ENCODE results near the gene CD44.

The CD44 gene

DNA sequence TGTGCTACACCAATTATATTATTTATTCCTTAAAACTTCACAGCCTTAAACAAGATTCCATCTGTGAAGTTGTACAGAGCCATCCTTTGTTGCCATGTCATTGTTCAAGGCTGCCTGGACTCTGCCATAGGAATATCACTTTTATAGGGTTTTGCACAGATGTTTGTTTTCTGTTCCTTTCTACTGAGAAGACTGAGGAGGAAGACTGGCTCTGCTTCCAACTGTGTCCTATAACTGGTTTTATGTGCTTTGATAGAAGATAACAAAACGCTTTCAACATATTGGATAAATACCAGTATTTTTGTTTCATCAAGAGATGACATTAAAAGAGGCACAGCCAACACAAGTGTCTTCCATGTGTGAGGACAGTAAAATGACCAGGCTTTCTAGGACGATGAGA lies 120.6 kb downstream of the CD44 start:
- Histone ChIP-seq H3K36me3 (ENCODE audit: control insufficient read depth, insufficient read depth, low read length) (no peaks in the 10 kb centered on the region), H3K27ac (ENCODE audit: low read length) (no peak overlapping the region), H3K4me1 (ENCODE audit: control insufficient read depth, insufficient read depth, low read length) (no peaks in the 10 kb centered on the region), H3K9me3 (ENCODE audit: control insufficient read depth, insufficient read depth, low read length) (no peaks in the 10 kb centered on the region), H3K4me3 (ENCODE audit: low read length) (no peak overlapping the region), H3K27me3 (ENCODE audit: control insufficient read depth, insufficient read depth, low read length) (no peaks in the 10 kb centered on the region)
- no peak for DNase-seq (ENCODE audit: low read depth, low spot score)
- WGBS (ENCODE audit: insufficient coverage, insufficient read length): no CpG with 5 or more reads among the region's 2 CpGs

DNA sequence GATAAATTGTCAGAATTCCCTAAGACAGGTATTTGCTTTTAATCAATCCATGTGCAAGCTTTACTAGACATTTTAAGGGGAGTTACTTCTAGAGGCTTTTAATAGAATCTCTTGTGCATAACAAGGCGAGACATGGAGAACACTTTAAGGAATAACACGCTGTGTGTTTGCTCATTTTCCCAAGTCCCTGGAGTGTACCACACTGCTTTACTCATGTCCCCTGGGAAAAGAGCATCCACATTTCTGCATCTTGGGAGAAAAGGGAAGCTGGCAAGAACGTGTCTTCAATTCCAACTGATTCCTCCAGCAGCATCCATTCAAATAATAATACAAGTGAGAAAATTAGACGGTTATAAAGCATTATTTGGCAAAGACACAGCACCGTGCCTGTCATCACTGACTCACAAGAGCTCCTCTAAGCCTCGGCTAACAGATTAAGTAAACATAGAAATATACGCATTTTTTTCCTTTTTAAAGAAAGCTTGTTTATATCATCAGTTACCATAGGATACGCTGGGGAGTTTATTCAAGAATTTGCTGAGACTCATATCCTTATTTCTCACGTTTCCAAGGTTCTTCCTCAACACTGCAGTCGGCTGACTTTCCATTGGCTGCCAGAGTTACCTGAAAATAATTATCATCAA lies 121.5 kb downstream of the CD44 start:
- Histone ChIP-seq H3K4me1 (ENCODE audit: control insufficient read depth, insufficient read depth, low read length) (no peaks in the 10 kb centered on the region), H3K9me3 (ENCODE audit: control insufficient read depth, insufficient read depth, low read length) (no peaks in the 10 kb centered on the region), H3K36me3 (ENCODE audit: control insufficient read depth, insufficient read depth, low read length) (no peaks in the 10 kb centered on the region), H3K27ac (ENCODE audit: low read length) (no peak overlapping the region), H3K4me3 (ENCODE audit: low read length) (no peak overlapping the region), H3K27me3 (ENCODE audit: control insufficient read depth, insufficient read depth, low read length) (no peaks in the 10 kb centered on the region)
- no peak for DNase-seq (ENCODE audit: low read depth, low spot score)
- no CpG with 5 or more reads among the region's 10 CpGs for WGBS (ENCODE audit: insufficient coverage, insufficient read length)

DNA sequence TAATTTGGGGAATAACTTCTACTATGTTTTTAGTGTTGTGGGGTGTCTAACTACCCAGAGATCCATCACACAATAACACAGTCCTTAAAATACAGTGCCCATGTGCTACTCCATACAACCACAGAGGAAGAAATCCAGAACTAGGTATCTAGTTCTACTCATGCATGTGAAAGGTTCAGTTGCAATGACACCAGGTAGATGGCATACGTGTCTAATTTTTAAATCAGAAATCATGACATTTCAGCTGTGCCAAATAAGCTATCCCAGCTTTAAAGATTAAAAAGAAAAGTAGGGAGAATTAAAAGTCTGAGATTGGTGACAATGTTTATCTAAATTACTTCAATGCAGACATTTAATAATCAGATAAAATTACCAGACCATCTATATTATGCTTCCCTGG lies 122.2 kb downstream of the CD44 start:
- no CpG with 5 or more reads among the region's 1 CpG for WGBS (ENCODE audit: insufficient coverage, insufficient read length)
- no peaks in the 10 kb centered on the region for H3K36me3 ChIP-seq (ENCODE audit: control insufficient read depth, insufficient read depth, low read length)

GRCh38 chr11:35262056-35262455 lies 123.1 kb downstream of the CD44 start:
- Histone ChIP-seq H3K4me3 (ENCODE audit: low read length) (no peak overlapping the region), H3K27ac (ENCODE audit: low read length) (no peak overlapping the region), H3K4me1 (ENCODE audit: control insufficient read depth, insufficient read depth, low read length) (no peaks in the 10 kb centered on the region), H3K36me3 (ENCODE audit: control insufficient read depth, insufficient read depth, low read length) (no peaks in the 10 kb centered on the region), H3K9me3 (ENCODE audit: control insufficient read depth, insufficient read depth, low read length) (no peaks in the 10 kb centered on the region), H3K27me3 (ENCODE audit: control insufficient read depth, insufficient read depth, low read length) (no peaks in the 10 kb centered on the region)
- WGBS (ENCODE audit: insufficient coverage, insufficient read length): no CpG with 5 or more reads among the region's 3 CpGs
- no peak for DNase-seq (ENCODE audit: low read depth, low spot score)

More for the DNA sequence above, 122.2 kb downstream of the CD44 start:
- Histone ChIP-seq H3K27ac (ENCODE audit: low read length) (no peak overlapping the region), H3K4me3 (ENCODE audit: low read length) (no peak overlapping the region), H3K4me1 (ENCODE audit: control insufficient read depth, insufficient read depth, low read length) (no peaks in the 10 kb centered on the region), H3K27me3 (ENCODE audit: control insufficient read depth, insufficient read depth, low read length) (no peaks in the 10 kb centered on the region), H3K9me3 (ENCODE audit: control insufficient read depth, insufficient read depth, low read length) (no peaks in the 10 kb centered on the region)
- no peak for DNase-seq (ENCODE audit: low read depth, low spot score)

DNA sequence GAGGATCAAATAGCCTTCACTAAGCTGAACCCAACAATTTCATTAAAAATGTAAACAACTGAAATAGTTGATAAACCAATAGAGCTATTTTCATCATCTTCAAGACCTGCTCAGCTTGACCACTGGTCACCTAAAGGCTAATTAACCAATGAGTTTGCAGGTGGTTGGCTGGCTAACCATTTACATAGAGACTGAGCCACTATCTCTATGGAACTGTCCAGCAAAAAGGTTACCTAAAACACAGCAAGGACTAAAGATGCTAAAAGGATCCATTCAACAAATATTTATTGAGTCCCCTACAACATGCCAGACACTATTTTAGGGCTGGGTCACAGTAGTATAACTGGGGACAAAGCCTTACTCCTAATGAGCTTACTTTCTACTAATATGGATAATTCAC lies 123.8 kb downstream of the CD44 start:
- H3K4me1 ChIP-seq (ENCODE audit: control insufficient read depth, insufficient read depth, low read length): no peaks in the 10 kb centered on the region
- H3K27me3 ChIP-seq (ENCODE audit: control insufficient read depth, insufficient read depth, low read length): no peaks in the 10 kb centered on the region
- no peak for DNase-seq (ENCODE audit: low read depth, low spot score)
- H3K27ac ChIP-seq (ENCODE audit: low read length): no peak overlapping the region
- no peaks in the 10 kb centered on the region for H3K36me3 ChIP-seq (ENCODE audit: control insufficient read depth, insufficient read depth, low read length)
- no peak overlapping the region for H3K4me3 ChIP-seq (ENCODE audit: low read length)
- no peaks in the 10 kb centered on the region for H3K9me3 ChIP-seq (ENCODE audit: control insufficient read depth, insufficient read depth, low read length)

- DNase-seq (ENCODE audit: low read depth, low spot score): no peak
- Histone ChIP-seq H3K4me3 (ENCODE audit: low read length) (no peak overlapping the region), H3K27ac (ENCODE audit: low read length) (no peak overlapping the region), H3K4me1 (ENCODE audit: control insufficient read depth, insufficient read depth, low read length) (no peaks in the 10 kb centered on the region), H3K36me3 (ENCODE audit: control insufficient read depth, insufficient read depth, low read length) (no peaks in the 10 kb centered on the region), H3K27me3 (ENCODE audit: control insufficient read depth, insufficient read depth, low read length) (no peaks in the 10 kb centered on the region; the same call in 1 of the 2 replicates), H3K9me3 (ENCODE audit: control insufficient read depth, insufficient read depth, low read length) (no peaks in the 10 kb centered on the region)
- no CpG with 5 or more reads among the region's 3 CpGs for WGBS (ENCODE audit: insufficient coverage, insufficient read length)
These were observed 126.9 kb downstream of the CD44 start for GRCh38 chr11:35265755-35266454.

GRCh38 chr11:35267504-35267903 lies 128.5 kb downstream of the CD44 start:
- Histone ChIP-seq H3K27ac (ENCODE audit: low read length) (no peak overlapping the region), H3K36me3 (ENCODE audit: control insufficient read depth, insufficient read depth, low read length) (no peaks in the 10 kb centered on the region), H3K4me3 (ENCODE audit: low read length) (no peak overlapping the region), H3K27me3 (ENCODE audit: control insufficient read depth, insufficient read depth, low read length) (no peaks in the 10 kb centered on the region; the same call in 1 of the 2 replicates), H3K4me1 (ENCODE audit: control insufficient read depth, insufficient read depth, low read length) (no peaks in the 10 kb centered on the region), H3K9me3 (ENCODE audit: control insufficient read depth, insufficient read depth, low read length) (no peaks in the 10 kb centered on the region)
- DNase-seq (ENCODE audit: low read depth, low spot score): no peak
- WGBS (ENCODE audit: insufficient coverage, insufficient read length): no CpG with 5 or more reads among the region's 2 CpGs

GRCh38 chr11:35270342-35270741 lies 131.4 kb downstream of the CD44 start:
- Histone ChIP-seq H3K27ac (ENCODE audit: low read length) (no peak overlapping the region), H3K4me3 (ENCODE audit: low read length) (no peak overlapping the region), H3K9me3 (ENCODE audit: control insufficient read depth, insufficient read depth, low read length) (no peaks in the 10 kb centered on the region), H3K27me3 (ENCODE audit: control insufficient read depth, insufficient read depth, low read length) (no peaks in the 10 kb centered on the region; the same call in 1 of the 2 replicates), H3K4me1 (ENCODE audit: control insufficient read depth, insufficient read depth, low read length) (no peaks in the 10 kb centered on the region), H3K36me3 (ENCODE audit: control insufficient read depth, insufficient read depth, low read length) (no peaks in the 10 kb centered on the region)
- WGBS (ENCODE audit: insufficient coverage, insufficient read length): no CpG with 5 or more reads among the region's 1 CpG
- DNase-seq (ENCODE audit: low read depth, low spot score): no peak

GRCh38 chr11:35271031-35271430 lies 132.1 kb downstream of the CD44 start:
- Histone ChIP-seq H3K27me3 (ENCODE audit: control insufficient read depth, insufficient read depth, low read length) (no peaks in the 10 kb centered on the region; the same call in 1 of the 2 replicates), H3K9me3 (ENCODE audit: control insufficient read depth, insufficient read depth, low read length) (no peaks in the 10 kb centered on the region), H3K36me3 (ENCODE audit: control insufficient read depth, insufficient read depth, low read length) (no peaks in the 10 kb centered on the region), H3K27ac (ENCODE audit: low read length) (no peak overlapping the region), H3K4me1 (ENCODE audit: control insufficient read depth, insufficient read depth, low read length) (no peaks in the 10 kb centered on the region), H3K4me3 (ENCODE audit: low read length) (no peak overlapping the region)
- WGBS (ENCODE audit: insufficient coverage, insufficient read length): no CpG with 5 or more reads among the region's 3 CpGs
- DNase-seq (ENCODE audit: low read depth, low spot score): no peak

- WGBS (ENCODE audit: insufficient coverage, insufficient read length): no CpG with 5 or more reads among the region's 5 CpGs
- Histone ChIP-seq H3K27ac (ENCODE audit: low read length) (no peak overlapping the region), H3K4me1 (ENCODE audit: control insufficient read depth, insufficient read depth, low read length) (no peaks in the 10 kb centered on the region), H3K9me3 (ENCODE audit: control insufficient read depth, insufficient read depth, low read length) (no peaks in the 10 kb centered on the region), H3K4me3 (ENCODE audit: low read length) (no peak overlapping the region), H3K36me3 (ENCODE audit: control insufficient read depth, insufficient read depth, low read length) (no peaks in the 10 kb centered on the region), H3K27me3 (ENCODE audit: control insufficient read depth, insufficient read depth, low read length) (no peaks in the 10 kb centered on the region; the same call in 1 of the 2 replicates)
- no peak for DNase-seq (ENCODE audit: low read depth, low spot score)
These were observed 133.5 kb downstream of the CD44 start for GRCh38 chr11:35272391-35272902.

Data from iPS DF 6.9 (cell line).